Renal pelvis (tissue), 4 donors: Measurements from ENCODE around the gene TMPRSS9. TPM values are rescaled to one million over a fixed set of nuclear protein-coding genes. Genes with fewer than 3 reads are reported as not detected.
"Not testable (repeated sequence)": the region's sequence is repeated elsewhere in the genome, so short reads cannot be mapped to it uniquely, and the experiment has no call there.

Experiments used
- DNase-seq: peaks from one replicate; pipeline ENCODE4 v3.0.0-alpha.2; 2013
- polyA plus RNA-seq, 3 donors: library from polyadenylated mRNA; unstranded; fragments of 120-200 nt; gene quantifications; one replicate each; pipeline ENCODE4 v1.2.1, GENCODE V29; 2013; ENCODE audit not compliant: insufficient read length in 3 of 3

Gene TMPRSS9
- polyA plus RNA-seq, 3 donors, result 0.27 to 1.3 (median 1.1) TPM

GRCh38 chr19:2340496-2341243, 19.4 kb upstream of the TMPRSS9 start:
- DNase-seq, result no peak

GRCh38 chr19:2341244-2341751, 18.8 kb upstream of the TMPRSS9 start:
- DNase-seq, result no peak

DNA sequence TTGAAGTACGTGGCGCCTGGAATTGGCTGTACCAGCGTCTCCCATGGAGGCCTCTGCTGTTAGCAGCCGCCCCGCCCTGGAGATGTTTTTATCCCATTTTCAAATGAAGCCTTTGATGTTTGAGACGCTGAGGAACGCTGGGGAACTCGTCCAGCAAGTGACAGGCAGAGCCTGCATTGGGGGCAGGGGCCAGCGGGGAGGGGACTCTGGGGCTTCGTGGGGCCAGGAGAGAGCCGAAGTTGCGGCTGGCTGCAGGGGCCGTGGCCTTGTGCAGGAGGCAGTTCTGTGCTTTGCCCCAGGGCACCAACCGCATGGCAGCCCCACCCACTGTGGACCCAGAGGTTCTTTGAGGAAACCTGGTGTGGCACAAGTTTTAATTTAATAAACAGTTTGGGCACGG, 18.1 kb upstream of the TMPRSS9 start:
- no peak for DNase-seq

DNA sequence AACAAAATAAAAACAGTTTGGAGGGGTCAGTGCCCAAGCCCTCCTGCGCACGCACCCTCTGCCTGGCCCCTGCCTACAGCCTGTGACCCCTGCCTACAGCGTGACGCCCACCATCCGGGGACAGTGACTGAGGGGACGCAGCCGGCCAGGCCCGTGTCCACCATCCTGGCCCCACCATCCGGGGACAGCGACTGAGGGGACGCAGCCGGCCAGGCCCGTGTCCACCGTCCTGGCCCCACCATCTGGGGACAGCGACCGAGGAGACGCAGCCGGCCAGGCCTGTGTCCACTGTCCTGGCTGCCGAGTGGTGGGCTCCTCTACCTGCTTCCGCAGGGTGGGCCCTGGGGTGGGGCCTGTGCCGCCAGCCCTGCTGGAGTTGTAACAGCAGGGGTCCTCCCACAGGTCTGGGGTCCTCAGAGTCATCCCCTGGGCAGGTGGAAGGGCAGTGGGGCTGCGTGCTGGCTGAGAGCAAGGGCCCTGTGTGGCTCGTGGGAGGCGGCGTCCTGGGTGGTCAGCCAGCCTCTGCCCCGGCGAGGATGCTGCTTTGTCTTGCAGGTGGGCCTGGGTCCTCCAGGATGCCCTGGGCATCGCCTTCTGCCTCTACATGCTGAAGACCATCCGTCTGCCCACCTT, 17.3 kb upstream of the TMPRSS9 start:
- no peak for DNase-seq

DNA sequence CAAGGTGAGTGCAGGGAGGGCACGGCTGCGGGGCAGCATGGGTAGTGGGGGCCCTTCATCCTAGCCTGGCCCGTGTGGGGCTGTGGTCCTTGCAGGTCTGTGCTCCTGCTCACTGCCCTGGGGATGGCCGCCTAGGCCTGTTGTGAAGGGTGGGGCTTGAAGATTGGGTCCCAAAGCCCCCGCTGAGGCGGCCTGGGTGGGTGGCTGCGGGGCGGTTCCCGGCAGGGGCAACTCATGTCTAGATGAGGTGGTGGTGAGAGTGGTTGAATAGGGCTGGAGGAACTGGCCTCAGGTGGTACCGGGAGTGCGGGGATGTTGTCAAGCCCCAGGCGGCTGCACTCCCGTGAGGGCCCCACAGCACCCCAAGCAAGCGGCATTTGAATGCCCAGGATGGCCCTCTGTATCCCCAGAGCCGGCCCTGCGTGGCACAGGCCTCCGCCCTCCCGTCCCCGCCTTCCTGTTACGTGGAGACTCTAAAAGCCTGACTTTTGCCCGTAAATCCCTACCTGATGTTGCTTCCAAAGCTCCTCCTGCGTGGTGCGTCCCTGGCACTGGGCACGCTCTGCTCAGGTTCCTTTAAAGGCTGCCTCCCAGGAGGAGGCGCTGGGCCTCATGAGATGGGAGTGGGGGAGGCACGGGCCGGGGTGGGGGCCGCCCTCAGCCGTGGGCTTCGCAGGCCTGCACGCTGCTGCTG, 16.6 kb upstream of the TMPRSS9 start:
- DNase-seq, result no peak

DNA sequence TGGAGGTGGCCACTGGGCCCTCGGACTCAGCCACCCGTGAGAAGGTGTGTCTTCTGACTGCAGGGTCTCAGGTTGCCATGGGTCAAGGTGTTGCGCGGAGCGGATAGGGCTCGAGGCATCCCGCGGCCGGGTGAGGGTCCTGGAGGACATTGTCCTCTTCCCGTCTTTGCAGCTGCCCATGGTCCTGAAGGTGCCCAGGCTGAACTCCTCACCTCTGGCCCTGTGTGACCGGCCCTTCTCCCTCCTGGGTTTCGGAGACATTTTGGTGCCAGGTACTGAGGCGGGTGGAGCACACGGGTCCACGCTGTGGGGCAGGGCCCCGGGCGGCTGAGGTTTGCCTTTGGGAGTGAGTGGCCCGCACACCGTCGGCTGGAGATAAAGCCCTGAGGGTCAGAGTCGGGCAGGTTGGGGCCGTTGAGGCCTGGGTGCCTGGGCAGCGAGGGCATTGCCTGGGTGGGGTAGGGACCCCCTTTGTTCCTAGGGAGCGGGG, 15.6 kb upstream of the TMPRSS9 start:
- no peak for DNase-seq

DNA sequence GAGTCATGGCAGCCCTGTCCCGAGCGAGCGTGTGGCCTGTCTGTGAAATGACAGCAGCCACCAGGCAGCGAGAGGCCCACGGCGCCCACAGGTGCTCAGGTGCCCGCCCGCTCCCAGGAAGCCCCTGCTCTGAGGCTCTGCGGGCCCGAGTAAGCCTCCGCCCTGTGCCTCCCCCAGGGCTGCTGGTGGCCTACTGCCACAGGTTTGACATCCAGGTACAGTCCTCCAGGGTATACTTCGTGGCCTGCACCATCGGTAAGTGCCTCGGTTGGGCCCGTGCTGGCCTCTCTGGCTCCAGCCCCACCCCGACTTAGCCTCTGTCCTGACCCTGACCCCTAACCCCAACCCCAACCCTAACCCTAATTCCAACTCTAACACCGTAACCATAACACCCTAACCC, 15.0 kb upstream of the TMPRSS9 start:
- DNase-seq, result no peak

- DNase-seq, result no peak
Measured at GRCh38 chr19:2345794-2346663, 14.0 kb upstream of the TMPRSS9 start.

DNA sequence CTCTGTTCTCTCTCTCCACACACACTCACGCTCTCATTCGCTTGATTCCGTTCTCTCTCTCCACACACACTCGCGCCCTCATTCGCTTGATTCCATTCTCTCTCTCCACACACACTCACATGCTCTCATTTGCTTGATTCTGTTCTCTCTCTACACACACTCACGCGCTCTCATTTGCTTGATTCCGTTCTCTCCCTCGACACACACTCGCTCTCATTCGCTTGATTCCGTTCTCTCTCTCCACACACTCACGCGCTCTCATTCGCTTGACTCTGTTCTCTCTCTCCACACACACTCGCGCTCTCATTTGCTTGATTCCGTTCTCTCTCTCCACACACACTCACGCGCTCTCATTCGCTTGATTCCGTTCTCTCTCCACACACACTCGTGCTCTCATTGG, 10.2 kb upstream of the TMPRSS9 start:
- DNase-seq, result not testable (repeated sequence)

GRCh38 chr19:2350656-2351055, 9.4 kb upstream of the TMPRSS9 start:
- DNase-seq, result no peak

DNA sequence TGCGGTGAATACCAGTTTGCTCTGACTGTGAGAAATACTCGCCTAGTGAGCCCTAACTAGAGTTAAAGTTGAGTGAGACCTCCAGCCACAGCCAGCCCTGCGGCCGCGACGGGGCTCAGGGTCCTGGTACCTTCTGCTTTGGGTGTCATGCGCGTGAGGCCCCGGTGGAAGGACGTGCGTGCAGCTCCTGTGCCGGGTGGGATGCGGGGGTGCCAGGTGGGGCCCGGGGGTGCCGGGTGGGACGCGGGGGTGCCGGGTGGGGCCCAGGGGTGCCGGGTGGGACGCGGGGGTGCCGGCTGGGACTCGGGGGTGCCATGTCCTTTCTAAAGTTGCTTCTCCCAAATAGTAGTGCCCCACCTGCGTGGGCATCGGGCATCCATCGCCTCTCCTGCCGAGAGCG, 8.5 kb upstream of the TMPRSS9 start:
- DNase-seq, result no peak

DNA sequence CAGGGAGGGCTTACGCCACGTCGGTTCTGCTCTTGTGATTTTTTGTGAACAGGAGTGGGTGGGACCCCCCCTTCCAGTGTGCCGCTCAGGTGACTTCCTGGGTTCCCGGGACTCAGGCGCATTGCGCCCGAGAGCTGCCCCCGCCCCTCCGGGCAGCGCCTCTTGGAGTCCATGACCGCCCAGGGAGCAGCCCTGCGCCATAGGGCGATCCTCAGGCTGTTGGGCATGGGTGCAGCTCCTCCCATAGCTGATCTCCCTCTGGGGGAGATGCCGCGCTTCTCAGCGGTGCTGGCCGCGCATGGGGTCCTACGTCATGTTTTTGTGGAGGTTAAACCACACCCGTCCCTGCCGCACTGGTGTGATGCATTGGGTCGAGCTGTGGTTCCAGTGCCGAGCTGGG, 7.9 kb upstream of the TMPRSS9 start:
- DNase-seq, result no peak

- peak; percentile 40 for DNase-seq
Measured at GRCh38 chr19:2353159-2353886, 6.7 kb upstream of the TMPRSS9 start.

DNA sequence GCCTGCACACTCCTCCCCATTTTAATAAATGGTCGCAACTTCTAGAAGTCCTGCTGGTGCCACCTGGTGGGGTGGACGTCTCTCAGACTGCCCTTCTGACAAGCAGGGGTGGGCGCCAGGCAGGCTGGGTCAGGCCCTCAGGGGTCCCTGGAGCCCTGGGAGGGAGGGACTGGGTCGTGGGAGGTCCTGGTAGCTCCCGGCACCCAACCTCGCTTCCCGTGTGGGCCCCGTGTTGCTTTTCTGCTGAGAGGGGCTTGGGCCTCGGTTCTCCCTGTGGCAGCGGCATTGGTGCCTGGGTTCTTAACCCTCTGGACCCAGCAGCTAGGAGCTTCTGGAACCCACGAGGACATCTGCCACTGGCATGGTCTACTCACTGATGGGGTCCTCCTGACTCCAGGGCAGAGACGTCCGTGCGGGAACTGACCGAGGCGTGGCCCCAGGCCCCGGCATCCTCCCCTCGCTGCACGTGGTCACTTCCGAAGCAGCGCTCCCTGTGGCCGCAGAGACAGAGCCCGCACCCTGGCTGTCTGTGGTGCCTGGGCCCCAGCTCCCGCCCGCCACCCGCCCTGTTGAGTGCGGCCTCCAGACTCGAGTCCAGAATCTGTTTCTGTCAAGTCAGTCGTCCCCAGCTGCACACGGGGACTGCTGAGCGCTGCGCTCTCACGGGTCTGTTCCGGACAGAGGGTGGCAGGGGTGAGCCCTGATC, 6.0 kb upstream of the TMPRSS9 start:
- no peak for DNase-seq

DNA sequence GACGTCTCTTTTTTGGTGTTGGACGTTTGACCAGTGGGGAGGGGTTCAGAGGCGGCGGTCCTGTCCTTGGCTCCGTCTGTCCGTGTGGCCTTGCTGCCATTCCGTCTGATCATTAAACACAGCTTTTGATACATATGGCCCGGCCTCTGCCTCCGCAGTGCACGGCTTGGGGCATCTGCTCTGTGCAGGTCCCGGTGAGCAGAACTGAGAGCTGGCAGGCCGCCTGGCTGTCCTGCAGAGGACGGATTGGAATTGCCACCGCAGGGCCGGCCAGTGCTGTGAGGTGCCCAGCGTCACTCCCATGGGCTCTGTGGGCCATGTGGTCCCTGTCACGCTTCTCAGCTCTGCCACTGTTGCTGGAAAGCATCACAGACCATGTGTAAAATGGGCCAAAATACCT, 5.4 kb upstream of the TMPRSS9 start:
- no peak for DNase-seq

- no peak for DNase-seq
Measured at GRCh38 chr19:2355168-2356035, 4.7 kb upstream of the TMPRSS9 start.

- DNase-seq, result no peak
Measured at GRCh38 chr19:2356036-2356646, 3.9 kb upstream of the TMPRSS9 start.

DNA sequence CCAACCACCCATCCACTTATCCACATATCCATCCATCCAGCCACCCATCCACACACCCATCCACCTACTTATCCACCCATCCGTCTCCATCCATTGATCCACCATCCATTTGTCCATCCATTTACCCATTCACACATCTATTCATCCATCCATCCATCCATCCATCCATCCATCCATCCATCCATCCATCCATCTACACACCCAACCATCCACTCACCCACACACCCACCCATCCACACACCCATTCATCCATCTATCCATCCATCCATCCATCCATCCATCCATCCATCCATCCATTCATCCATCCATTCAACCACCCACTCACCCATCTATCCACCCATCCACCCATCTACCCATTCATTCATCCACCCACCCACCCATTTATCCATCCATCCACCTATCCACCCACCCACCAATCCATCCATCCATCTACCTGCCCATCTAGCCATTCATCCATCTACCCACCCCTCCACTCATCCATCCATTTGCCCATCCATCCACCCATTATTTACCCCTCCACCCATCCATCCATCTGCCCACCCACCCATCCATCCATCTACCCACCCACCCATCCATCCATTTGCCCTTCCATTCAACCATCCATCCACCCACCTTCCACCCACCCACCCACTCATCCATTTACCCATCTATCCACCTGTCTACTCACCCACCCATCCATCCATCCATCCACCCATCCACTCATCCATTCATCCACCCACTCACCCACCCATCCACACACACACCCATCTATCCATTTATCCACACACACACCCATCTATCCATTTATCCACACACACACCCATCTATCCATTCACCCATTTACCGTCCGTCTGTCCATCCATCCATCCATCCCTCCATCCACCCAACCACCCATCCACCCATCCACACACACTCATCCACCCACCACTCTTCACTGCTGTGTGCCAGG, 2.5 kb upstream of the TMPRSS9 start:
- DNase-seq, result no peak
